BE2C (cell line): ENCODE data around the gene CIDEC.
"Not testable (repeated sequence)": the region's sequence is repeated elsewhere in the genome, so short reads cannot be mapped to it uniquely, and the experiment has no call there.

Experiments
- DNase-seq: peaks from one replicate; pipeline ENCODE4 v3.0.0-alpha.2; 2020
- H3K27me3 ChIP-seq: fragments of 250-450 bp; sonication (Bioruptor Pico); 2 replicates; pipeline ENCODE4 v1.5.1; 2020; ENCODE audit warnings: mild to moderate bottlenecking
- H3K36me3 ChIP-seq: fragments of 250-450 bp; sonication (Bioruptor Pico); 2 replicates; pipeline ENCODE4 v1.5.1; 2020; ENCODE audit warnings: mild to moderate bottlenecking
- H3K4me1 ChIP-seq: fragments of 250-450 bp; sonication (Bioruptor Pico); 2 replicates; pipeline ENCODE4 v1.5.1; 2020
- H3K4me3 ChIP-seq: 2 replicates; pipeline ENCODE4 v1.5.1; 2011; ENCODE audit warnings: low read depth, low read length
- H3K9me3 ChIP-seq: fragments of 250-450 bp; sonication (Bioruptor Pico); 2 replicates; pipeline ENCODE4 v1.5.1; 2020
- TF ChIP-seq, protein P1 (sequence below): IDR thresholded peaks from 2 replicates; pipeline ENCODE4 v1.5.1; 2012; ENCODE audit warnings: mild to moderate bottlenecking, low read depth, low read length

CIDEC gene

DNA sequence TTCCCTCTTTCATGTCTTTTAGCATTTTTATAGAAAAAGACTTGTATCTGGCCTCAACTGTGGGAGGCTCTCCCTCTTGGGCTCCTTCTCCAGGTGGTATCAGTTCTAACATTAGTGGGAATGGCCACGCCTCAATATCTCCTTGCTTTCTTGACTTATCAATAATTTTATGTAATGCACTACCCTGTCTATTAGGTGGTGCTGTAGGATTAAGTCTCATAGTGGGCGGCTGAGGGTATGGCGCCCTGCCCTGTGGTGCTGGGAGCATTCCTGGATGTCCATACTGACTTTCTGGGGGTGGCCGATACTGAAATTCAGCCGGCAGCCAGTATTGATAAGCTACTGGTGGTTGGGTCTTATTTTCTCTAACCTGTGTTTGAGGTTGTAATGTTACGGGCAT is 27.5 kb downstream of the CIDEC start:
- Histone ChIP-seq H3K27me3 (no peaks in the 10 kb centered on the region), H3K36me3 (no peaks in the 10 kb centered on the region), H3K9me3 (no peaks in the 10 kb centered on the region), H3K4me3 (no peak overlapping the region), H3K4me1 (no peaks in the 10 kb centered on the region)
- TF ChIP-seq, protein P1, sequence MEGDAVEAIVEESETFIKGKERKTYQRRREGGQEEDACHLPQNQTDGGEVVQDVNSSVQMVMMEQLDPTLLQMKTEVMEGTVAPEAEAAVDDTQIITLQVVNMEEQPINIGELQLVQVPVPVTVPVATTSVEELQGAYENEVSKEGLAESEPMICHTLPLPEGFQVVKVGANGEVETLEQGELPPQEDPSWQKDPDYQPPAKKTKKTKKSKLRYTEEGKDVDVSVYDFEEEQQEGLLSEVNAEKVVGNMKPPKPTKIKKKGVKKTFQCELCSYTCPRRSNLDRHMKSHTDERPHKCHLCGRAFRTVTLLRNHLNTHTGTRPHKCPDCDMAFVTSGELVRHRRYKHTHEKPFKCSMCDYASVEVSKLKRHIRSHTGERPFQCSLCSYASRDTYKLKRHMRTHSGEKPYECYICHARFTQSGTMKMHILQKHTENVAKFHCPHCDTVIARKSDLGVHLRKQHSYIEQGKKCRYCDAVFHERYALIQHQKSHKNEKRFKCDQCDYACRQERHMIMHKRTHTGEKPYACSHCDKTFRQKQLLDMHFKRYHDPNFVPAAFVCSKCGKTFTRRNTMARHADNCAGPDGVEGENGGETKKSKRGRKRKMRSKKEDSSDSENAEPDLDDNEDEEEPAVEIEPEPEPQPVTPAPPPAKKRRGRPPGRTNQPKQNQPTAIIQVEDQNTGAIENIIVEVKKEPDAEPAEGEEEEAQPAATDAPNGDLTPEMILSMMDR, result 0 out of 2 replicates have a peak, but pooled peaks have one; percentile 2
- DNase-seq, result no peak

DNA sequence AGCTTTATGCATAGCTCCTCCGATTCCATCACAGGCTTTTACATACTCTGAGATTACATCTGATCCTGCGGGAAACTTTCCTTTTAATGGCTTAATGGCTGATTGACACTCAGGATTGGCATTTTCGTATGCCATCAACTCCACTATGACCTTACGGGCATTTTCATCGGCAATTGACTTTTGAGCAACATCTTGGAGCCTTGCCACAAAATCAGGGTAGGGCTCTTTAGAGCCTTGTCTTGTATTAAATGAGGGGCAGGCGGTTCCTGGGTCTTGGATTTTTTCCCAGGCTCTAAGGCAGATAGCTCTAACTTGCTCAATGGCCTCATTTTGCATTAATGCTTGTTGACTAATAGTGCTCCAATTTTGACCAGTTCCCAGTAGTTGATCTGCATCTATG is 28.1 kb downstream of the CIDEC start:
- H3K27me3 ChIP-seq, H3K36me3 ChIP-seq, H3K9me3 ChIP-seq, DNase-seq, H3K4me1 ChIP-seq, H3K4me3 ChIP-seq: not testable (repeated sequence)

DNA sequence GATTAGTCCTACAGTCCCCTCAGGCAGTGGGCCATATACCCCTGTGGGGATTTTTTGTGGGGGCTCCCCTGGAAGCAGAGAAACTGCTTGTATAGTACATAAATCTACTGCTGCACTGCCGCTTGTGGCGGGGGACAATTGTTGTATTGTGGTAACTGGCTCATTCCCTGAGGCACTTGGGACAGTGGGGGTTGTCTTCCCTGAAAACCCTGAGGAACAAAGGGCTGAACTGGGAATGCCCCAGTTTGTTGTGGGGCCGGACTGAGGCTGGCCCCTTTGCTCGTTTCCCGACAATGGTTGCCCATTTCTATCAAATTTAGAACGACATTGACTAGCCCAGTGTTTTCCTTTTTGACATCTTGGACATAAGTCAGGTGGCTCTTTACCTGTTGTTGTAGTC is 28.7 kb downstream of the CIDEC start:
- H3K9me3 ChIP-seq, DNase-seq, H3K4me3 ChIP-seq, H3K27me3 ChIP-seq, H3K36me3 ChIP-seq, H3K4me1 ChIP-seq: not testable (repeated sequence)

DNA sequence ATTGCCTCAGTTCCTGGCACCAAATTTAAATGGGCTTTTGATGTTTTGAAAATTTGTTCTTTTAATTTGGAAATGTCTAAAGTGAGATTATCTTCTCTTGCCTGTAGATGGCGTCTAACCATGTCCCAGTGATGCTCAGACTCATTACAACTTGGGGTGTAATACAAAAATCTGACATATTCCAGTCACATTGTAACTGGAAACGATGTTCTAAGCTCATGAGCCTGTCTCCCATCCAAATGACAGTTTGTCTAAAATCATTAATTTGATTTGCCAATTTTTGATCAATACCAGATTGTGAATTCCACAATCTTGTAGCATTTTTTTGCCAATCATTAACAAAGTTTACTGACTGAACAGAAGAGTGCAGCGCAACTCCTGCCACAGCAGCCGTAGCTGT is 31.2 kb downstream of the CIDEC start:
- not testable (repeated sequence) for H3K4me1 ChIP-seq, H3K9me3 ChIP-seq, DNase-seq, H3K27me3 ChIP-seq, H3K4me3 ChIP-seq, H3K36me3 ChIP-seq
- TF ChIP-seq, protein P1, result peak; percentile 44

DNA sequence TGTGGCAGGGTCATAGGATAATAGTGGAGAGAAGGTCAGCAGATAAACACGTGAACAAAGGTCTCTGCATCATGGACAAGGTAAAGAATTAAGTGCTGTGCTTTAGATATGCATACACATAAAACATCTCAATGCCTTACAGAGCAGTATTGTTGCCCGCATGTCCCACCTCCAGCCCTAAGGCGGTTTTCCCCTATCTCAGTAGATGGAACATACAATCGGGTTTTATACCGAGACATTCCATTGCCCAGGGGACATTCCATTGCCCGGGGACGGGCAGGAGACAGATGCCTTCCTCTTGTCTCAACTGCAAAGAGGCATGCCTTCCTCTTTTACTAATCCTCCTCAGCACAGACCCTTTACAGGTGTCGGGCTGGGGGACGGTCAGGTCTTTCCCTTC is 32.2 kb downstream of the CIDEC start:
- H3K36me3 ChIP-seq, H3K9me3 ChIP-seq, H3K4me3 ChIP-seq: not testable (repeated sequence)

DNA sequence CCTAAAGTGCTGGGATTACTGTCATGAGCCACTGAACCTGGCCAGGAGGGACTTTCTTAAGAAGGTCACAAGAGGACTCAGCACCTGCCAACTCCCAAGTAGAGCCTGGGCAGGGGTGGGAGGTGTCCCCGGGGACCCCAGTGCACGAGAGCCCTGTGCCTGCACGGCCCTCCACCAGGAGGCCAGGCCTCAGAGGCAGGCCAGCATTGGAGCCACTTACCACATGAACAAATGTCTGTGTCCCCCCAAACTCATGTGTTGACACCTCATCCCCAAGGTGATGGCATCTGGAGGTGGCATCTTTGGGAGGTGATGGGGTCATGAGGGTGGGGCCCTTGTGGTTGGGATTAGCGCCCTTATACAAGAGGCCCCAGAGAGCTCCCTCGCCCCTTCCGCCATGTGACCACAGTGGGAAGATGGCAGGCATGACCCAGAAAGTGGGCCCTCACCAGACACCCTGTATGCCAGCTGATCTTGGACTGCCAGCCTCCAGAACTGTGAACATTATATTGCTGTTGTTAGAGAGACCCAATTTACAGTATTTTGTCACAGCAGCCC is 33.0 kb downstream of the CIDEC start:
- Histone ChIP-seq H3K4me3 (no peak overlapping the region), H3K36me3 (no peaks in the 10 kb centered on the region), H3K27me3 (no peaks in the 10 kb centered on the region), H3K4me1 (no peaks in the 10 kb centered on the region), H3K9me3 (no peaks in the 10 kb centered on the region)
- no peak for DNase-seq
- TF ChIP-seq, protein P1, result no peak

More for the DNA sequence above, 32.2 kb downstream of the CIDEC start:
- DNase-seq, H3K4me1 ChIP-seq, H3K27me3 ChIP-seq: not testable (repeated sequence)

DNA sequence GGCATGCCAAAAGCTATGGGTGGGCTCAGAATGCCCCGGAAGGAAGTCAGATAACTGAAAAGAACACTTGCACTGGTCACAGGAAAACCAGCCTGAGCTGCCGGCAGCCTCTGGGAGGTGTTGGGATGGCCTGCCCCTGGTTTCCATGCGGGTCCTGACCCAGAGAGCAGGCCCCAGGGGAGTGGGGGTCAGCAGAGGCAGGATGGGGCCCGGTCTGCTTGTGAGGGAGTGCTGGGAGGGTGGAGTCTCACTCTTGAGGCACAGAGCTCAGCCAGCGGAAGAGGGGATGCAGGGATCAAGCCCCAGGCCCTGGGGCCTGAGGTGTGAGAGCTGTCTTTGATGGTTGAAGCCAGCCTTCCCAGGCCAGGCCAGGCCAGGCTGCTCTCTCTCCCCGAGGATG is 33.8 kb downstream of the CIDEC start:
- H3K4me1 ChIP-seq, result no peaks in the 10 kb centered on the region
- H3K9me3 ChIP-seq, result no peaks in the 10 kb centered on the region
- no peaks in the 10 kb centered on the region for H3K27me3 ChIP-seq
- H3K4me3 ChIP-seq, result no peak overlapping the region
- TF ChIP-seq, protein P1, result no peak
- DNase-seq, result no peak
- H3K36me3 ChIP-seq, result no peaks in the 10 kb centered on the region
